Ectodermal cell (in vitro differentiated cells): ENCODE data around the gene CIROP.
"Not testable (repeated sequence)": the region's sequence is repeated elsewhere in the genome, so short reads cannot be mapped to it uniquely, and the experiment has no call there.

Experiments
- H3K27ac ChIP-seq: 2 replicates; pipeline ENCODE4 v1.7.0; 2013; ENCODE audit warnings: mild to moderate bottlenecking, low read depth, low read length; ENCODE audit not compliant: insufficient read depth, poor library complexity, severe bottlenecking
- H3K27me3 ChIP-seq: 2 replicates; pipeline ENCODE4 v1.7.0; 2013; ENCODE audit warnings: mild to moderate bottlenecking, low read length; ENCODE audit not compliant: insufficient read depth, control insufficient read depth, poor library complexity, severe bottlenecking
- H3K36me3 ChIP-seq: one replicate; pipeline ENCODE4 v1.7.0; 2013; ENCODE audit warnings: low read length; ENCODE audit not compliant: control insufficient read depth, insufficient read depth
- H3K4me1 ChIP-seq: one replicate; pipeline ENCODE4 v1.7.0; 2013; ENCODE audit warnings: low read length; ENCODE audit not compliant: control insufficient read depth, insufficient read depth
- H3K4me3 ChIP-seq: 2 replicates; pipeline ENCODE4 v1.7.0; 2013; ENCODE audit warnings: low read depth, low read length, control low read depth; ENCODE audit not compliant: insufficient read depth
- H3K9me3 ChIP-seq: 2 replicates; pipeline ENCODE4 v1.7.0; 2013; ENCODE audit warnings: mild to moderate bottlenecking, low read length, moderate library complexity; ENCODE audit not compliant: control insufficient read depth
- WGBS, 2 experiments: methylation state at CpG; one replicate each; pipeline ENCODE4 v1.1.7; 2013; ENCODE audit warnings: missing lambda C conversion rate in 2 of 2; 5-methylcytosine and 5-hydroxymethylcytosine counted together

The CIROP gene

DNA sequence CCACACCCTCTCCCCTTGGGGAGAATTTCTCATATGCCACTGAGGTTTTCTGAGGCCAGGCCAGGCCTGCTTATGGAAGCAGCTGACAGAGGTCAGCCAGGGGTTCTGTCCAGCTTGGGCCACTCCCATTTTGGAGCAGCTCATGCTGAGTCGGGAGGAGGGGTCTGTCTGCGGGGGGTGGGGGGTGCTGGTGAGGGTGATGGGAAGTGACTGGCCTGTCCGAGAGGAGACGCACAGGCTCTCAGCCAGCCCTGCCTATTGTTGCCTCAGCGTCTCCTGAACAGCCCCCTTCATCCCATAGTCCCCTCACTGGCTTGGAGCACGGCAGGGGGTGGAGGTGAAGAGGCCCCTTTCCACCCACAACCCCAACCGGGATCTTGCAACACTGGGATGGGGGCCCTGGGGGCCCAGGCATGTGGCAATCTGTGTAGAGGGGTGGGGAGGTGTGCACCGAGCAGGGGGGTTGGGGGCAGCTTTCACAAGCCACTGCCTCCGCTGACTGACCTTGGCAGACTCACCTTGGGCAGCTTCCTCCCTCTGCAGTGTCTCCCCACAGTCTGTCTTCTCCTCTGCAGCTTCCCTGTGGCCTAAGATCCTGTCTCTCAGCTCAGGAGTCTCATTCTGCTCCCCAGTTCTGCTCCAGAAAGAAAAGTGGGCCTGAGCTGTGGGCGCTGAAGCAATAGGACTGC lies 8.8 kb upstream of the CIROP start:
- Histone ChIP-seq H3K4me3 (no peak overlapping the region), H3K27ac (no peak overlapping the region), H3K27me3 (no peaks in the 10 kb centered on the region), H3K9me3 (no peaks in the 10 kb centered on the region), H3K36me3 (no peaks in the 10 kb centered on the region), H3K4me1 (peaks cover 16% of the 10 kb centered on the region)
- 48 to 53% methylated on average over 7 to 10 of the region's 10 CpGs for WGBS, 2 experiments

DNA sequence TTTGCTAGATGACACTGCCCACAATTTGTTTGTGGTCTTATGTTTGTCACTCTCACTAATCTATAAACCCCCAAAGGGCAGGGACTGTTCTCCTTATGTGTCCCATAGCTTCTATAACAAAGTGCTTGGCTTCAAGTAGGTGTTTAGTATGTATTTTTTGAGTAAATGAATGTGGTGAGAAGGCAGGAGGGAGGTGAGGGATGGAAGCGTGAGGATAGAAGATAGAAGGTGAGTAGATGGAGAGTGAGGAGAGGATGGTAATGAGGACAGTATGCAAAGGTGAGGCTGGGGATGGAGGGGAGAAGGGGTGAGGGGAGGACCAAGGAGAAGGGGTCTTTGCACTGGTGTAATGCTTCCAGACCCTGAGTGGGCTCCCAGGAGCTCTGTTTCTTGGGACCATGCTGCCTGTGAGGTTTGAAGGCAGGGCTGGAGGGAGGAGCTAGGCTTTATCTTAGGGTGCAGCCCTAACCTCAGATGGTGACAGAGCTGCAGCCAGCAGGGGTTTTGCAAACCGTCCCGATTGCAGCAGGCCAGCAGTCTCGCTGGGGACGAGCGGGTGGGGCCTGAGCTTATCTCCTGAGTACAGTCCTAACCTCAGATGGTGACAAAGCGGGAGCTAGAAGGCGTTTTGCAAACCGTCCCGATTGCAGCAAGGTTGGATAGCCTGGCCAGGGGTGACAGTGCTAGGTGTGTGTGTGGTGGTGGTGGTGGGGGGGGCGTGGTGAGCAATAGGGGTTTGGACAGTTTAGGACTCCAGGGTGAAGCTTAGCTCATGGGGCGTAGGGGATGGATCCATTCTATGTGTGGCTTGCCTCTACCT lies 7.8 kb upstream of the CIROP start:
- Histone ChIP-seq H3K36me3 (no peaks in the 10 kb centered on the region), H3K27me3 (no peaks in the 10 kb centered on the region), H3K4me3 (no peak overlapping the region), H3K4me1 (peaks cover 16% of the 10 kb centered on the region), H3K9me3 (no peaks in the 10 kb centered on the region), H3K27ac (no peak overlapping the region)
- WGBS, 2 experiments = 64 to 67% methylated on average over 12 of the region's 12 CpGs

GRCh38 chr14:23110579-23111365 lies 6.0 kb upstream of the CIROP start:
- peaks cover 16% of the 10 kb centered on the region for H3K4me1 ChIP-seq
- no peak overlapping the region for H3K4me3 ChIP-seq
- 82 to 84% methylated on average over 5 of the region's 5 CpGs for WGBS, 2 experiments
- H3K27ac ChIP-seq = no peak overlapping the region
- no peaks in the 10 kb centered on the region for H3K36me3 ChIP-seq
- no peaks in the 10 kb centered on the region for H3K9me3 ChIP-seq
- H3K27me3 ChIP-seq = no peaks in the 10 kb centered on the region

GRCh38 chr14:23109769-23110168 lies 5.0 kb upstream of the CIROP start:
- WGBS, 2 experiments = 100% methylated on average over 1 of the region's 1 CpG; no CpG with 5 or more reads in 1 of the 2 experiments
- Histone ChIP-seq H3K27ac (no peak overlapping the region), H3K4me1 (peaks cover 16% of the 10 kb centered on the region), H3K9me3 (no peaks in the 10 kb centered on the region), H3K36me3 (no peaks in the 10 kb centered on the region), H3K4me3 (no peak overlapping the region), H3K27me3 (no peaks in the 10 kb centered on the region)

DNA sequence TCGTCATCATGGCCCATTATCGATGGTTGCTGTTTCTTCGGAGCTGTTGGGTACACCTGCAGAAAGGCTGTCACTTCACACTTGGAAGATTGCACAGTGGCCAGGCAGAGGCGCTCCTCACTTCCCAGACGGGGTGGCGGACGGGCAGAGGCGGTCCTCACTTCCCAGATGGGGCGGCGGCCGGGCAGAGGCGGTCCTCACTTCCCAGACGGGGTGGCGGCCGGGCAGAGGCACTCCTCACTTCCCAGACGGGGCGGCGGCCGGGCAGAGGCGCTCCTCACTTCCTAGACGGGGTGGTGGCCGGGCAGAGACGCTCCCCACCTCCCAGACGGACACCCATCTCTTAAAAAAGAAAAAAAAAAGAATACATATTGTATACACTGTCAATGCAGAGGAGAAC lies 3.4 kb upstream of the CIROP start:
- H3K4me3 ChIP-seq, H3K27me3 ChIP-seq, H3K36me3 ChIP-seq, H3K27ac ChIP-seq, H3K9me3 ChIP-seq: not testable (repeated sequence)
- peaks cover 12% of the 10 kb centered on the region for H3K4me1 ChIP-seq
- WGBS, 2 experiments = 93 to 95% methylated on average over 21 of the region's 24 CpGs

DNA sequence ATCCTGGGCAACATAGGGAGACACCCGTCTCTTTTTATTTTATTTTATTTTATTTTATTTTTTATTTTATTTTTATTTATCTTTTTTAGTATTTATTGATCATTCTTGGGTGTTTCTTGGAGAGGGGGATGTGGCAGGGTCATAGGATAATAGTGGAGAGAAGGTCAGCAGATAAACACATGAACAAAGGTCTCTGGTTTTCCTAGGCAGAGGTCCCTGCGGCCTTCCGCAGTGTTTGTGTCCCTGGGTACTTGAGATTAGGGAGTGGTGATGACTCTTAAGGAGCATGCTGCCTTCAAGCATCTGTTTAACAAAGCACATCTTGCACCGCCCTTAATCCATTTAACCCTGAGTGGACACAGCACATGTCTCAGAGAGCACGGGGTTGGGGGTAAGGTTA lies 2.8 kb upstream of the CIROP start:
- not testable (repeated sequence) for H3K9me3 ChIP-seq, H3K4me1 ChIP-seq, H3K4me3 ChIP-seq, H3K36me3 ChIP-seq, H3K27me3 ChIP-seq, H3K27ac ChIP-seq
- 97% methylated on average over 2 of the region's 5 CpGs; no CpG with 5 or more reads in 1 of the 2 experiments for WGBS, 2 experiments

DNA sequence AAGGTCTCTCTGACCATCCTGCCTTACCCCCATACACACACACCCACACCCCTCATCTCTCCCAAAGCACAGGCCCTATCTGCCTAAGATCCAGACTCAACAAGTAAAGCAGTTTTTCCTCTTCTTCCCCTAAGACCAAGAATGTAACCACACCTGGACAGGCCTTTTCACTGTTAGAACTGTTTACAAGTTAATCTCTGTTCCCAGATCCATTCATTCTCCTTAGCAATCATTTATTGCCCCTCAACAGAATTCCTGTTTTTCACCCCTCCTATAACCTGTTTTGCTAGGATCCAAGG lies 1.9 kb upstream of the CIROP start:
- Histone ChIP-seq H3K4me1 (peaks cover 4% of the 10 kb centered on the region), H3K27me3 (no peaks in the 10 kb centered on the region), H3K36me3 (no peaks in the 10 kb centered on the region), H3K27ac (no peak overlapping the region), H3K4me3 (no peak overlapping the region), H3K9me3 (no peaks in the 10 kb centered on the region)

DNA sequence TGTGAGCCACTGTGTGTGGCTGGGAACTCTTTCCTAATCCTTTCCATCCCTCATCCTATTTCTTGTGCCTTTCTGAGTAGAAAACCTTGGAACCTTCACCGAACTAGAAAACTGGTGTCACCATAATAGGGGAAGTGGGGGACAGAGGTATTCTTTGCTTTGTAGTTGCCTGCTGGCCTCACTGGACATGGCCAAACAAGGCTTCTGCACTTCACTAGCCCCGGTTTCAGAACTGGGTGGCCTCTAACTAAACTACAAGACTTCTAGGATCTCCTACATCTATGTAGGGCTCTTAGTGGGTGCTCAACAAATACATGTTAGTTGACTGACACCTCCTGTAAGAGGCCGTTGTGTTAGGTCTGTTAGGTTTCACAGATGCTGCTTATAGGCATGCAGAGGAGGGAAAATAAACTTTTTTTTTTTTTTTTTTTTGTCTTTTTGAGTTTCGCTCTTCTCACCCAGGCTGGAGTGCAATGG lies 597 bp upstream of the CIROP start:
- WGBS, 2 experiments = 80 to 86% methylated on average over 4 of the region's 4 CpGs
- H3K4me1 ChIP-seq = peaks cover 4% of the 10 kb centered on the region
- H3K27ac ChIP-seq = no peak overlapping the region
- no peaks in the 10 kb centered on the region for H3K9me3 ChIP-seq
- H3K36me3 ChIP-seq = no peaks in the 10 kb centered on the region
- H3K27me3 ChIP-seq = no peaks in the 10 kb centered on the region
- H3K4me3 ChIP-seq = no peak overlapping the region

DNA sequence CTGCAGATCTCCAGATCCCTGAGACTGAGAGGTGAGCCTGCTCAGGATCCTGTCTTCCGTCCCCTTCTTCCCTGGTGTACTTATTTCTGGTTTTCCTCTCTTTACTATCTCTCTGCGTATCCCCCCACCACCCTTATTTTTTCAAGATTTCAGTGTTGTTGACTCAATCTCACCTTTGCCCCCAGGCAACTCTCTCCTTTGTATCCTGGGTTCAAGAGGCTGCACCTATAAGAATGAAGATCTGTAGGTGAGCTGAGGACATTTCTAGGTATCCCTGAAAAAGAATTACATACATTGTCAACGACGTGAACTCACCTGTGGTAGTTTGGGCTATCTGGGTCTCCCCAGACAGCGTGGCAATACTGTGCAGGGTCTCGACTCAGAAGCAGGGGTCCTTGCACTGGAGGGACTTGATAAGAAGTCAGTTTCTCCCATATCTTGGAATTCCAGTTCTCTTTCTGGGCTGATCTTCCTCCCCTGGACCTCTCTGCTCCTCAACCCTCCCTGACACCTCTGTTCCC lies 659 bp downstream of the CIROP start:
- 89% methylated on average over 6 of the region's 6 CpGs for WGBS, 2 experiments
- H3K36me3 ChIP-seq = no peaks in the 10 kb centered on the region

DNA sequence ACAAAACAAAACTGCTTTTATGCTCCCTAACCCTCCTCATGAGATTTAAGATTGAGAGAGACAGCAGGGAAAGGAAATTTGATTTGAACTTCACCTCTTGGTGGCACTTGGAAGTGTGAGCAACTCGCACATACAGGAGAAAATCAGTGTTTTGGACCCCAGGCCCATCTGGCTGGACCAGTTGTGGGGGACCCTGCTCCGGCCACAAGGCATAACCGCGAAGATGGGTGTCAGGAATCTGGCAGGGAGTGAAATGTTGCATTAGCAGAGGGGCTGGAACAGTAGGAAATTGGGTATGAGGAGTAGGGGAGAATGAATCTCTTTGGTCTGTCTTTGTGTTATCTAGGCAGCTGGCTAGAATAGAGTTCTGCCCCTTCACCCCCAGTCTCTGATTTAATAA lies 1.2 kb downstream of the CIROP start:
- no peaks in the 10 kb centered on the region for H3K36me3 ChIP-seq
- H3K27me3 ChIP-seq = no peaks in the 10 kb centered on the region
- H3K4me1 ChIP-seq = peaks cover 4% of the 10 kb centered on the region
- H3K27ac ChIP-seq = no peak overlapping the region
- whole genome bisulfite sequencing, 2 experiments = 92 to 93% methylated on average over 4 of the region's 4 CpGs
- H3K9me3 ChIP-seq = no peaks in the 10 kb centered on the region
- H3K4me3 ChIP-seq = no peak overlapping the region

More for the DNA sequence above, 659 bp downstream of the CIROP start:
- Histone ChIP-seq H3K4me3 (no peak overlapping the region), H3K9me3 (no peaks in the 10 kb centered on the region), H3K27ac (no peak overlapping the region), H3K27me3 (no peaks in the 10 kb centered on the region), H3K4me1 (peaks cover 4% of the 10 kb centered on the region)
